HepG2 (cell line): Measurements from ENCODE around the gene L2HGDH. TPM values are rescaled to one million over a fixed set of nuclear protein-coding genes. Genes with fewer than 3 reads are reported as not detected.

Experiments used
- ATAC-seq: fragments of 200-7000 bp; cut with Tn5 transposase; 3 replicates; pipeline ENCODE4 v1.9.1; 2020; ENCODE audit warnings: mild to moderate bottlenecking, moderate library complexity
- BruUV-seq: library from RNA; stranded (reverse); fragments of 400-500 nt; replicated peaks from 2 replicates; lab custom pipeline; 2021; lab: Mats Ljungman, UMichigan
- CTCF ChIA-PET: fragments of 300-600 bp; formaldehyde crosslinking; extraction: SDS; loops from one replicate; lab custom pipeline; 2021; ENCODE audit warnings: low total read pairs, inconsistent platforms, low intra/inter-chr PET ratio; lab: Yijun Ruan, JAX
- POLR2A ChIA-PET: fragments of 350-600 bp; sonication (Branson Sonifier 250); formaldehyde crosslinking; loops from one replicate; lab custom pipeline; 2020; ENCODE audit warnings: antibody characterized with exemption, inconsistent platforms; lab: Yijun Ruan, JAX
- DNase-seq: peaks from one replicate; pipeline ENCODE4 v3.0.0-alpha.2; 2015; ENCODE audit warnings: low spot score
- FAIRE-seq: peaks from 3 replicates; lab custom pipeline; 2011; peaks lifted over from hg19 to GRCh38; lab: Jason Lieb, UNC
- H2AFZ ChIP-seq: one replicate; pipeline ENCODE4 v1.6.1; 2011; ENCODE audit warnings: low read length, inconsistent platforms
- H3K27ac ChIP-seq: fragments of 300-600 bp; 3 replicates; pipeline ENCODE4 v1.8.0; 2011; ENCODE audit warnings: mixed run types, mild to moderate bottlenecking, mixed read lengths, low read length, inconsistent platforms; ENCODE audit not compliant: insufficient read depth; ENCODE audit errors: extremely low read length
- H3K27me3 ChIP-seq, 2 experiments: fragments of 200-600 bp in 1 of 2; 2 replicates in 1 of 2; 3 replicates in 1 of 2; pipeline versions ENCODE4 v1.6.0 to v1.8.0; 2011; ENCODE audit warnings: low read length in 2 of 2, mild to moderate bottlenecking in 2 of 2, moderate library complexity in 2 of 2, inconsistent platforms in 1 of 2; ENCODE audit not compliant: insufficient read depth in 2 of 2, control insufficient read depth in 1 of 2
- H3K36me3 ChIP-seq, 2 experiments: fragments of 200-600 bp in 1 of 2; replicated peaks in 1 of 2; 2 replicates in 1 of 2; 3 replicates in 1 of 2; pipeline versions ENCODE4 v1.5.1 to v1.8.0; 2011; ENCODE audit warnings: low read length in 2 of 2, inconsistent platforms in 1 of 2; ENCODE audit not compliant: insufficient read depth in 2 of 2, control insufficient read depth in 1 of 2
- H3K4me1 ChIP-seq: 2 replicates; pipeline ENCODE4 v1.5.1; 2012; ENCODE audit warnings: low read length, inconsistent platforms; ENCODE audit not compliant: insufficient read depth
- H3K4me2 ChIP-seq: 2 replicates; pipeline ENCODE4 v1.6.0; 2011; ENCODE audit warnings: low read depth, low read length, inconsistent platforms
- H3K4me3 ChIP-seq, 3 experiments: fragments of 200-600 bp in 1 of 3; sonication (generic), shearing (Covaris generic) in 1 of 3; replicated peaks in 1 of 3; 2 replicates each; pipeline ENCODE4 v1.5.1; 2011 to 2016; ENCODE audit warnings: low read length in 3 of 3, inconsistent platforms in 2 of 3, low read depth in 2 of 3, mild to moderate bottlenecking in 2 of 3, control low read depth in 1 of 3, mixed read lengths in 1 of 3; ENCODE audit not compliant: insufficient read depth in 1 of 3
- H3K79me2 ChIP-seq: one replicate; pipeline ENCODE4 v1.6.1; 2011; ENCODE audit warnings: low read length, inconsistent platforms; ENCODE audit not compliant: insufficient read depth
- H3K9ac ChIP-seq: 2 replicates; pipeline ENCODE4 v1.6.0; 2011; ENCODE audit warnings: mild to moderate bottlenecking, low read depth, low read length, inconsistent platforms; ENCODE audit not compliant: insufficient read depth
- H3K9me3 ChIP-seq: 2 replicates; pipeline ENCODE4 v1.5.1; 2012; ENCODE audit warnings: mild to moderate bottlenecking, low read length
- H4K20me1 ChIP-seq: 2 replicates; pipeline ENCODE4 v1.6.0; 2011; ENCODE audit warnings: inconsistent platforms, mild to moderate bottlenecking, low read length, moderate library complexity; ENCODE audit not compliant: insufficient read depth
- FOXK2 ChIP-seq: fragments of 450-650 bp; IDR thresholded peaks from 2 replicates; pipeline ENCODE4 v1.6.1; 2016
- KLF11 ChIP-seq: IDR thresholded peaks from 2 replicates; pipeline ENCODE4 v1.6.1; 2016; ENCODE audit warnings: missing compliant biosample characterization
- PAF1 ChIP-seq: IDR thresholded peaks from 2 replicates; pipeline ENCODE4 v1.6.1; 2016; ENCODE audit warnings: missing genetic modification reagents, missing compliant biosample characterization
- PHF5A ChIP-seq: IDR thresholded peaks from one replicate; pipeline ENCODE4 v1.6.1; 2018; ENCODE audit warnings: low read depth, missing genetic modification reagents; ENCODE audit not compliant: unreplicated experiment
- RFX5 ChIP-seq: IDR thresholded peaks from 2 replicates; pipeline ENCODE4 v1.6.1; 2011; ENCODE audit warnings: low read depth, low read length, improper control_type of control experiment
- SNRNP70 ChIP-seq: fragments of 200-400 bp; formaldehyde crosslinking; IDR thresholded peaks from 2 replicates; pipeline ENCODE4 v1.6.1; 2017; ENCODE audit warnings: mild to moderate bottlenecking, low read depth, low read length, moderate library complexity
- THYN1 ChIP-seq: sonication (generic); formaldehyde crosslinking; IDR thresholded peaks from 2 replicates; pipeline ENCODE4 v1.8.1; 2023; ENCODE audit warnings: low read depth, mild to moderate bottlenecking, moderate library complexity, missing genetic modification reagents, borderline replicate concordance
- ZBTB46 ChIP-seq: sonication (generic); formaldehyde crosslinking; IDR thresholded peaks from 2 replicates; pipeline ENCODE4 v1.4.0; 2020; ENCODE audit warnings: mild to moderate bottlenecking, missing genetic modification reagents, borderline replicate concordance
- ZFP36L1 ChIP-seq: sonication (generic); formaldehyde crosslinking; IDR thresholded peaks from 2 replicates; pipeline ENCODE4 v1.8.0; 2022; ENCODE audit warnings: mild to moderate bottlenecking, missing genetic modification reagents, moderate library complexity
- ZFP36L2 ChIP-seq: sonication (generic); formaldehyde crosslinking; IDR thresholded peaks from 2 replicates; pipeline ENCODE4 v1.4.0; 2020; ENCODE audit warnings: missing genetic modification reagents
- ZFP62 ChIP-seq: sonication (generic); formaldehyde crosslinking; IDR thresholded peaks from 2 replicates; pipeline ENCODE4 v1.4.0; 2020; ENCODE audit warnings: missing genetic modification reagents
- ZFP90 ChIP-seq: sonication (generic); formaldehyde crosslinking; IDR thresholded peaks from 2 replicates; pipeline ENCODE4 v1.8.0; 2022; ENCODE audit warnings: missing genetic modification reagents, mild to moderate bottlenecking, inconsistent platforms, borderline replicate concordance
- ZNF18 ChIP-seq: sonication (generic); formaldehyde crosslinking; IDR thresholded peaks from 2 replicates; pipeline ENCODE4 v1.8.0; 2022; ENCODE audit warnings: mild to moderate bottlenecking, missing genetic modification reagents; ENCODE audit not compliant: insufficient replicate concordance
- ZNF180 ChIP-seq: sonication (generic); formaldehyde crosslinking; IDR thresholded peaks from 2 replicates; pipeline ENCODE4 v1.4.0; 2020; ENCODE audit warnings: low read depth, missing genetic modification reagents, borderline replicate concordance
- ZNF207 ChIP-seq: fragments of 450-650 bp; IDR thresholded peaks from 2 replicates; pipeline ENCODE4 v1.6.1; 2016; ENCODE audit warnings: antibody characterized with exemption, borderline replicate concordance
- ZNF281 ChIP-seq: sonication (generic); formaldehyde crosslinking; IDR thresholded peaks from 2 replicates; pipeline ENCODE4 v1.4.0; 2020; ENCODE audit warnings: missing genetic modification reagents, borderline replicate concordance
- ZNF296 ChIP-seq: sonication (generic); formaldehyde crosslinking; conservative IDR thresholded peaks from 2 replicates; pipeline ENCODE4 v1.5.0; 2020; ENCODE audit warnings: mild to moderate bottlenecking, missing genetic modification reagents
- ZNF350 ChIP-seq: sonication (generic); formaldehyde crosslinking; IDR thresholded peaks from 2 replicates; pipeline ENCODE4 v1.4.0; 2020; ENCODE audit warnings: mild to moderate bottlenecking, low read depth, missing genetic modification reagents, borderline replicate concordance
- ZNF83 ChIP-seq: sonication (generic); formaldehyde crosslinking; IDR thresholded peaks from 2 replicates; pipeline ENCODE4 v1.4.0; 2020; ENCODE audit warnings: missing genetic modification reagents, mild to moderate bottlenecking, borderline replicate concordance
- in situ Hi-C: cut with HindIII; loops from 2 replicates; pipeline ENCODE4 v1.10.0; 2017; ENCODE audit warnings: low pct_unique_long_range_greater_than_20kb; ENCODE audit not compliant: extremely low pct_ligation_motif_present
- intact Hi-C: fragments of 100-400 bp; cut with micrococcal nuclease; formaldehyde crosslinking; loops from one replicate; pipeline ENCODE4 v1.10.0; 2022; ENCODE audit not compliant: unreplicated experiment
- polyA plus RNA-seq, 8 experiments: library from polyadenylated mRNA; depleted of rRNA in 3 of 8; stranded (reverse) in 7 of 8; unstranded in 1 of 8; fragments of >200 nt; fragmentation: Illumina TruSeq in 4 of 8; extraction: Trizol in 4 of 8; gene quantifications; 2 replicates each; pipeline versions ENCODE4 v1.2.1 to v1.2.3, GENCODE V29; 2011 to 2016; ENCODE audit warnings: low read depth in 4 of 8, missing spikeins in 1 of 8, mixed read lengths in 1 of 8; ENCODE audit not compliant: insufficient read depth in 1 of 8
- total RNA-seq, 5 experiments: library from RNA; depleted of rRNA; stranded (reverse); fragments of >200 nt; fragmentation: Illumina TruSeq; extraction: Trizol; gene quantifications; 2 replicates each; pipeline ENCODE4 v1.2.3, GENCODE V29; 2016; ENCODE audit warnings: low read depth in 1 of 5
- TF ChIP-seq, protein P1 (sequence below): sonication (generic); formaldehyde crosslinking; IDR thresholded peaks from 2 replicates; pipeline ENCODE4 v1.5.0; 2020; ENCODE audit warnings: missing genetic modification reagents

L2HGDH gene
- total and polyA plus RNA-seq, 2 of the 13 experiments (the other 11 are each of a cell fraction or from before 2014, with no cell fraction given): 3.3 to 5.0 TPM

DNA sequence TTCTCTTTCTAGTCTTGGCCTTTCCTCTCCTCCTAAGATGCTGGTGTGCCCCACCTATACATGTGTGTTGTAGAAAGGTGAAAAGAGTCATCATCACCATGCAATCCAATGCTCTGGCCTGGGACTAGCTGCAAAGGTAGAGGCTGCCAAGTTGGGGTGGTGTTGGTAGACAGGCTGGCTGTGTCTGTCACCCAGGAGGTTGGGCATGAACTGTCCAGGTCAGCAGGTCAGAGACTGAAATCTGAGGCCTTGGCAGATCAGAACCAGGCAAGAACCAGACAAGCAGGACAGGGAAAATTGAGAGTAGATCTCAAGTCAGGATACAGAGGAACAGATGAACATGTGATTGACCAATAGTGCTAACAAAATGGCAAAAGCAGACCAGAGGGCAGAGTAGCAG is 26.2 kb downstream of the L2HGDH start:
- H3K4me3 ChIP-seq: no peak overlapping the region
- H3K27me3 ChIP-seq: no peaks in the 10 kb centered on the region
- H3K79me2 ChIP-seq: no peaks in the 10 kb centered on the region
- POLR2A ChIA-PET: no interaction called here
- ATAC-seq (no peak), DNase-seq (no peak), FAIRE-seq (no peak)
- H3K4me1 ChIP-seq: no peaks in the 10 kb centered on the region
- H4K20me1 ChIP-seq: no peaks in the 10 kb centered on the region
- CTCF ChIA-PET: no interaction called here
- no peak overlapping the region for H3K27ac ChIP-seq
- H3K9ac ChIP-seq: no peak overlapping the region
- intact Hi-C loops (no loop called here), in situ Hi-C loops (no loop called here)
- H2AFZ ChIP-seq: no peak overlapping the region
- H3K9me3 ChIP-seq: no peaks in the 10 kb centered on the region
- TF ChIP-seq ZNF180 (CRISPR knock-in tag) (no peak), FOXK2 (no peak), ZBTB46 (CRISPR knock-in tag) (no peak), KLF11 (no peak), SNRNP70 (no peak), ZNF207 (no peak), ZFP36L1 (no peak), PHF5A (CRISPR knock-in tag) (no peak), ZNF350 (CRISPR knock-in tag) (no peak), ZNF296 (no peak), ZNF83 (no peak), THYN1 (CRISPR knock-in tag) (no peak), ZFP62 (no peak), ZNF18 (CRISPR knock-in tag) (no peak), PAF1 (CRISPR knock-in tag) (no peak), RFX5 (no peak), ZFP90 (CRISPR knock-in tag) (no peak), ZNF281 (no peak), ZFP36L2 (CRISPR knock-in tag) (no peak)
- TF ChIP-seq, protein P1, sequence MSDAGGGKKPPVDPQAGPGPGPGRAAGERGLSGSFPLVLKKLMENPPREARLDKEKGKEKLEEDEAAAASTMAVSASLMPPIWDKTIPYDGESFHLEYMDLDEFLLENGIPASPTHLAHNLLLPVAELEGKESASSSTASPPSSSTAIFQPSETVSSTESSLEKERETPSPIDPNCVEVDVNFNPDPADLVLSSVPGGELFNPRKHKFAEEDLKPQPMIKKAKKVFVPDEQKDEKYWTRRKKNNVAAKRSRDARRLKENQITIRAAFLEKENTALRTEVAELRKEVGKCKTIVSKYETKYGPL: no peak
- no peaks in the 10 kb centered on the region for H3K36me3 ChIP-seq
- no peak overlapping the region for H3K4me2 ChIP-seq
- BruUV-seq: no TSS peak
